ENCODE results near the gene ELSPBP1. TPM values are rescaled to one million over a fixed set of nuclear protein-coding genes. Genes with fewer than 3 reads are reported as not detected.
"Not testable (repeated sequence)": the region's sequence is repeated elsewhere in the genome, so short reads cannot be mapped to it uniquely, and the experiment has no call there.

Gene ELSPBP1
- total RNA-seq, 1 donor from 2014 or later, result not detected

DNA sequence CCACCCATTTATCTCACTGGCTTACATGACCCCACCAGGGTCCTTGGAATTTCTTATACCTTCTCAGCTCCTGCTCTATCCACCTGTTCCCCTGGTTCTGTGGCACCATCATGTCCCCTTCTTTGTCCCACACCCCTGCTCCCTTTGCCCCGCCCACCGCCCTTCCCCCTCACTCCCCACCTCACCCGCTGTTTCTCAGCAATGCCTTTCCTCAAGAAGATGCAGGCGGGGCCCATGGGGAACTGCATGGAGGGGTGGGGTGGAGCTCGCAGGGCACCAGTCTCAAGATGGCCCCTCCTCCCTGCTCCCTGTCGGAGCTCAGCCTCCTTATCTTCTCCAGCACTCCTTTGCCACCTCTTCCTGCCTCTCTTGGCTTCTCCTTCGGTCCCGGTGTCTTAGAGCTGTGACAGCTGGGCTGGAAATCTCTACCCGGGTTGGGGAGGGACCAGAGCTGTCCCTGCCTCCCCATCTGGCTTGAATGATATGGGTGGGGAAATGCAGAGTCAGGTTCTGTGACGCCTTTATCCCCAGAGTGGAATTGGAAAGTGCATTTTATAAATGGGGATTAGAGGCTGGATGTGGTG lies 49.3 kb downstream of the ELSPBP1 start, which contains the start of gene CABP5:
CABP5 (minus strand) TSS at position 405 of the 584 bp plus-strand sequence; CDS start at position 248, 157 bp downstream.
- ATAC-seq, result no peak

DNA sequence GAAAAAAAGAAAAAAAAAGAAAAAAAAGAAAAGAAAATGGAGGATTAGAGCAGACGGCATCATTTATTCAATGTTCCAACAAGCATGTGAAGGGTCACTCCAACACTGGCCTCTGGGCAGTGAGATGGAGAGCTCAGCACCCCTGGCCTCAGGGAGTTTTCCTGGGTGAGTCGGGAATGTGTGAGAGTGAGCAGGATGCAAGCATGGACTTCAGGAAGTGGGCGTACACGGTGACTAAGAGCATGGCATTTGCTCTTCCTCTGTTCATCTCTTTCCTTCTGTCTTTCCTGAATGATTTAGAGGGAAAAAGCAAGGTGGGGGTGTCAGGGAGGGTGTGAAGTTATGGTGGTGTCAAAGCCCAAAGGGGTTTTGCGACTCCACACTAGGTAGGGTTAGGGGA lies 50.1 kb downstream of the ELSPBP1 start:
- ATAC-seq, result no peak

DNA sequence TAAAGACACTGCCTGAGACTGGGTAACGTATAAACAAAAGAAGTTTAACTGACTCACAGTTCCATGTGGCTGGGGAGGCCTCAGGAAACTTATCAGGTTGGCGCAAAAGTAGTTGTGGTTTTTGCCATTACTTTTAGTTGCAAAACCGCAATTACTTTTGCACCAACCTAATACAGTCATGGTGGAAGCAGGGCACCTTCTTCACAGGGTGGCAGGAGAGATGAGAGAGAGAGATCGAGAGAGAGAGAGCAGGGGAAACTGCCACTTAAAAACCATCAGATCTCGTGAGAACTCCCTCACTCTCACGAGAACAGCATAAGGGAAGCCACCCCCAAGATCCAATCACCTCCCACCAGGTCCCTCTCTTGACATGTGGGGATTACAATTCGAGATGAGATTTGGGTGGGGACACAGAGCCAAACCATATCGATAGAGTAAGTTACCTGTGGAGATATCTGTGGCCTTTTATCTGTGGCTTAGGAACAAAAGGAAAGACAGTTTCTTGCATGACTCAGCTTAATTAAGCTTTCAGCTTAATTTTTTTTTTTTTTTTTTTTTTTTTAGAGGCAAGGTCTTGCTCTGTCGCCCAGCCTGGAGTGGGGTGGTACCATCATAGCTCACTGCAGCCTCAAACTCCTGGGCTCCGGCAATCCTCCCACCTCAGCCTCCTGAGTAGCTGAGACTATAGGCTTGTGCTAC lies 57.1 kb downstream of the ELSPBP1 start:
- no peak for ATAC-seq

DNA sequence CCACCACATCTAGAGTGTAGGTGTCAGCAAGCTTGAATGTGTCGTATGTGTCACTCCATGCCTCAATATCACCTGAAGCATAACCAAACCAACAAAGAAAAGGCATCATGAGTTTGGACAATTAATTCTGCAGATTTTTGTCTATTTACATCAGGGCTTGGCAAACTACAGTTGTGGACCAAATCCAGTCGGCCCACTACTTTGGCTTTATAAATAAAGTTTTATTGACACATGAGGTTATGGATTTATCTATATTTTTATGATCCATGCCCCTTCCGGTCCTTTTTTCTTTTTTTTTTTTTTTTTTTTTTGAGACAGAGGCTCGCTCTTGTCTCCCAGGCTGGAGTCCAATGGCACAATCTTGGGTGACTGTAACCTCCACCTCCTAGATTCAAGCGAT lies 58.6 kb downstream of the ELSPBP1 start:
- no peak for ATAC-seq

DNA sequence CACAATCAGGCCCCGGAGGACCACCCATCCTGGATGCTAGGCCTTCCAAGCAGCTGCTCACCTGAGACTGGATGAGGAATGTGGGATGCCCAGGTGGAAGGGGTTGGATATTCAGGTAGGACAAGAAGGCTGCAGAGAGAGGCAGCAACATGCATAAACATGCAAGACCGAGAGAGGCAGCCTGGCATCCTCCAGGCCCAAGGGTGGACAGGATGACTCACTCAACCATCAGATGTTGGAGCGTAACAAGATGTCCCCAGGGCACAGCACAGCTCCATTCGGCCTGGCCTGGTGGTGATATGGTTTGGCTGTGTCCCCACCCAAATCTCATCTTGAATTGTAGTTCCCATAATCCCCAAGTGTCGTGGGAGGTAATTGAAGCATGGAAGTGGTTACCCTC lies 59.4 kb downstream of the ELSPBP1 start:
- peak; percentile 66 for ATAC-seq

DNA sequence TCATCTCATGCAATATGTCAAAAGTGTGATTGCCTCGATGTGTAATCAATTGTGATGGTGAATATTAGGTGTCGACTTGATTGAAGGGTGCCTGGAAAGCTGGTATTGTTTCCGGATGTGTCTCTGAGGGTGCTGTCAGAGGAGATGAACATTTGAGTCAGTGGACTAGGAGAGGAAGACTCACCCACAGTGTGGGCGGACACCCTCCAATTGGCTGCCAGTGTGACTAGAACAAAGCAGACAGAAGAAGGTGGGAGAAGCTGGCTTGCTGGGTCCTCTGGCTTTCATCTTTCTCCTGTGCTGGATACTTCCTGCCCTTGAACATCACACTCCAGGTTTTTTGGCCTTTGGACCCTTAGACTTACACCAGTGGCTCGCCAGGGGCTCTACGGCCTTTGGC lies 64.9 kb downstream of the ELSPBP1 start:
- ATAC-seq, result no peak

DNA sequence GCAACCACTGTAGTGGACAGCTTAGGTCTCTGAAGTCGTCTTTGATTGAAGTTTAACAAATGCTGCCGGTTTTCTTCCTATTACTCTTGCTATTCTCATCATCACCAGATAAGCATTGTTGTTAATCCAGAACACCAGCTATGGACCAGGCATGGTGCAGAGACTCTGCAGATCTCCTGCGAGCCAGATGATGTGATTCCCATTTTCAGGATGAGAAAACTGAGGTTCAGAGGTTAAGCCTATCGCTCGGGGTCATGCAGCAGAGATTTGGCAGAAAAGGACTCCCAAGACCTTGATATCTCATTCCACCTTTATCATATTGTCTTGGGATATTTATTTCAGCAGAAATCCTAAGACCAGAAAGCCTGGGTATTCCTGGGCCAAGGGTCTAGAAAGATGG lies 65.9 kb downstream of the ELSPBP1 start:
- ATAC-seq, result no peak

DNA sequence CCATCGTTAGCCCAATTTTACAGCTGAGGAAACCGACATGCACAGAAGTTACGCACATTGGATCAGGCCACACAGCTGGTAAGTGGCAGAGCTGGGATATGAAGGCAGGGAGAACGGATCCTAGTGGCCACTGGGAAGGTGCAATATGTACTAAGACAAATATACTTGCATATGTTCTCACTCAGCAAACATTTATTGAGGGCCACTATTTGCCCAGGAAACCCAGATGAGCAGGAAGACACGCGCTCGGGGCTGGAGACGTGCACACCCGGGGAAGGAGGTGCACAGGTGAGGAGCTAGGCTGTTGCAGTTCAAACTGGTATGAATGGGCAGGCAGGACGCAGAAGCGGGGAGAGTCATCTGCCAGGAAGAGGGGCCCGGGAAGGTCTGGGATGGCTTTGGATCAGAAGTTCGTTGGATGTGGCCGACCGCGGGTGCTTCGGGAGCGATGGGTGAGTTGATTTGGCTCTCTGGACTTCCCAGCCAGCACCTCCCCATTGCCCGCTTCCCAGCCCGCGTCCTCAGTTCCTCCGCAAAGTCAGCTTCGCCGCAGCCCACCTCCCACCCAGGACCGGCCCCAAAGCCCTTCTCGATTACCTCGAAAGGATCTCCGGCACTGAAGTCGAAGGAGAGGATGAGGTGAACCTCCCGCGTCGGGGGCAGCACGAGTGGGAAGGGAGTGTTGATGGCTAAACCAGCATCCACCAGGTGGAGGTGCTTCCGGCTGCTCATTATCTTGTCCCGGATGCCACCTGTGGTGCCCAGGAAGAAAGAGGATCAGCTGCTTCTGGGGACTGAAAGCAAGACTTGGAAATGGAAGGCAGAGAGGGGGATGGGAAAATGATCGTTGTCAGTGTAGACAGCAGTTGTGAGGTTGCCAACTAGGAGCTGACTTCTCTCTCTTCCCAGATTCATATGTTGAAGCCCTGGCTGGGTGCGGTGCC lies 67.2 kb downstream of the ELSPBP1 start:
- ATAC-seq, result no peak

DNA sequence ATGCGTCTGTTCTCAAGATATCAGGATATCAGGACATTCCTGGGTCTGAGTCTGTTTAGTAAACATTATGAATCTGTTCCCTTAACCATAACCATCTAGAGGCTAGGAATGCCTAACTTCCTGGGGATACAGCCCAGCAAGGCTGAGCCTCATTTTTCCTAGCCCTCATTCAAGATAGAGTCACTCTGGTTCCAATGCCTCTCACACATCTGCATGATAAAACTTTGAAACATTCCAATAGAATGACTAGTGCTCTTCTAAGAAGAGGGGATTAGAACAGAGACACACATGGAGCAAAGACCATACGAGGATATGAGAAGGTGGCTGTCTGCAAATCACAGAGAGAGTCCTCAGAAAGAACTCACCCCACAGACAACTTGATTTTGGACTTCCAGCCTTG lies 70.1 kb downstream of the ELSPBP1 start:
- ATAC-seq, result no peak

DNA sequence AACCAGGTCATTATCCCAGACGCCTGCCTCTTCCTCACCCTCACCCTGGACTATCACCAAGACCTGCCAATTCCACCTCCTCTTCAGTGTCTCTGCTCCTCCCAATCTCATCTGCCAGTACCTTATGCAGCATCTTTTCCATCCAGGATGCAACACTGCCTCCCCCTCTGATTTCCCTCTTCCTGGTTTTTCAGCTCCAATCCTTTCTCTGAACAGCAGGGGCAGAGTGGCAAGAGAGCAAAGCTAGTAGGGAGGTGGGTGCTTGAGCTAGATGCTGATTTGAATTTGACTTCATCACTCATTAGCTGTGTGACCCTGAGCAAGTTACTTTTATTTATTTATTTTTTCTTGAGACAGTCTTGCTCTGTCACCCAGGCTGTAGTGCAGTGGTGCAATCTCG lies 75.0 kb downstream of the ELSPBP1 start:
- no peak for ATAC-seq

DNA sequence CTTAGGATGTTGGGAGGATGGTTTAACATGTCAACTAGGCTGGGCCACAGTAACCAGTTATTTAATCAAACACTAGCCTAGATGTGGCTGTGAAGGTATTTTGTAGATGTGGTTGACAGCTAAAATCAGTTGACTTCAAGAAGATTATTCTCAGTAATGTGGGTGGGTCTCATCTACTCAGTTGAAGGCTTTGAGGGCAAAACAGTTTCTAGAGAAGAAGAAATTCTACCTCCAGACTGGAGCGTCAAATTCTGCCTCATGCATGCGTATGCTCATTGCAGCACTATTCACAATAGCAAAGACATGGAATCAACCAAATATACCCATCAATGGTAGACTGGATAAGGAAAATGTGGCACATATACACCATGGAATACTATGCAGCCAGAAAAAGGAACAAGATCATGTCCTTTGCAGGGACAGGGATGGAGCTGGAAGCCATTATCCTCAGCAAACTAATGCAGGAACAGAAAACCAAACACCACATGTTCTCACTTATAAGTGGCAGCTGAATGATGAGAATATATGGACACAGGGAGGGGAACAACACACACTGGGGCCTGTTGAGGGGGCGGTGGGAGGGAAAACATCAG lies 75.8 kb downstream of the ELSPBP1 start:
- ATAC-seq, result not testable (repeated sequence)

Other genes starting within 250 kb of the ELSPBP1 start
- gene NOP53, start 249.1 kb upstream of the ELSPBP1 start, total RNA-seq, result 218 TPM
- 152 TPM for gene SELENOW, start 215.9 kb upstream of the ELSPBP1 start, total RNA-seq
- not detected for gene TPRX1, start 190.1 kb upstream of the ELSPBP1 start, total RNA-seq
- gene CRX, start 172.7 kb upstream of the ELSPBP1 start, total RNA-seq, result not detected
- not detected for gene TPRX2, start 135.4 kb upstream of the ELSPBP1 start, total RNA-seq
- not detected for gene SULT2A1, start 108.3 kb upstream of the ELSPBP1 start, total RNA-seq
- gene BSPH1, start 2.5 kb upstream of the ELSPBP1 start, total RNA-seq, result not detected
- gene CABP5, start 49.4 kb downstream of the ELSPBP1 start, total RNA-seq, result not detected
- gene PLA2G4C, start 116.2 kb downstream of the ELSPBP1 start, total RNA-seq, result 0.32 TPM
- gene LIG1, start 175.7 kb downstream of the ELSPBP1 start, total RNA-seq, result 25.2 TPM
- gene ZSWIM9, start 176.0 kb downstream of the ELSPBP1 start, total RNA-seq, result 2.4 TPM